Mucosa of descending colon (tissue), 3 donors: Measurements from ENCODE around the gene SF3B4. TPM values are rescaled to one million over a fixed set of nuclear protein-coding genes. Genes with fewer than 3 reads are reported as not detected.
A peak's percentile ranks its signal among the peaks of the same experiment; 100 is the strongest.

Source experiments
- ATAC-seq: fragments of 200-7000 bp; cut with Tn5 transposase; one replicate; pipeline ENCODE4 v1.9.1; 2020; ENCODE audit warnings: mild to moderate bottlenecking, moderate library complexity
- DNase-seq, 3 donors: peaks; one replicate each; pipeline ENCODE4 v3.0.0-alpha.2; 2020
- H3K36me3 ChIP-seq: fragments of 200-600 bp; one replicate; pipeline ENCODE4 v1.8.0; 2021; ENCODE audit warnings: low read depth, mild to moderate bottlenecking
- H3K4me1 ChIP-seq: fragments of 200-600 bp; one replicate; pipeline ENCODE4 v1.8.0; 2021; ENCODE audit warnings: low read depth, mild to moderate bottlenecking
- H3K4me3 ChIP-seq: fragments of 200-600 bp; one replicate; pipeline ENCODE4 v1.8.0; 2021; ENCODE audit warnings: mild to moderate bottlenecking
- H3K9me3 ChIP-seq: fragments of 200-600 bp; one replicate; pipeline ENCODE4 v1.8.0; 2021; ENCODE audit warnings: mild to moderate bottlenecking
- CTCF ChIP-seq: fragments of 200-600 bp; IDR thresholded peaks from one replicate; pipeline ENCODE4 v1.8.0; 2022; ENCODE audit warnings: antibody characterized with exemption, mild to moderate bottlenecking
- intact Hi-C, 2 donors: fragments of 100-400 bp; cut with DNase I in 1 of 2; cut with micrococcal nuclease in 1 of 2; formaldehyde crosslinking; loops; one replicate each; pipeline versions ENCODE4 v1.11.0 to v1.11.1; 2022; cut with DNase I, micrococcal nuclease
- total RNA-seq, 3 donors: library from RNA; stranded (reverse); fragmentation: NEBNext Ultra II Directional in 2 of 3; extraction: Animal tissue kit (Norgen Biotek cat#: 25700) in 2 of 3; gene quantifications; one replicate each; pipeline versions ENCODE4 v1.2.1 to v1.2.4, GENCODE V29; 2021 to 2023
- donor health status: DM: no; HTN: no; CAD: no; lungs with moderate emphysema.
- donor health status: DM: no; HTN: no; CAD: no.
- donor health status: DM: no; HTN: yes; CAD: no.

Gene SF3B4
- total RNA-seq, 3 donors from 2014 or later, result 60.7 to 67.4 (median 64.2) TPM

- DNase-seq (no peak), ATAC-seq (no peak)
- H3K9me3 ChIP-seq, result no peaks in the 10 kb centered on the region
- TF ChIP-seq CTCF, result no peak
- H3K4me1 ChIP-seq, result peaks cover 39% of the 10 kb centered on the region
- intact Hi-C loops, result no loop called here
- no peak overlapping the region for H3K4me3 ChIP-seq
- no peaks in the 10 kb centered on the region for H3K36me3 ChIP-seq
Measured at GRCh38 chr1:149937759-149938158, 10.2 kb upstream of the SF3B4 start.

- peak in 2 of 3 donors; percentile 56 to 79 for DNase-seq
- Histone ChIP-seq H3K9me3 (no peaks in the 10 kb centered on the region), H3K36me3 (no peaks in the 10 kb centered on the region), H3K4me3 (peak overlapping the region; percentile 46), H3K4me1 (peaks cover 35% of the 10 kb centered on the region)
- no peak for TF ChIP-seq CTCF
- intact Hi-C loops, result no loop called here
- peak; percentile 61 for ATAC-seq
Measured at GRCh38 chr1:149936992-149937705, 9.5 kb upstream of the SF3B4 start.

- Histone ChIP-seq H3K9me3 (no peaks in the 10 kb centered on the region), H3K36me3 (no peaks in the 10 kb centered on the region), H3K4me1 (peaks cover 36% of the 10 kb centered on the region), H3K4me3 (peak within 1 kb of the TSS; percentile 46)
- peak; percentile 73 for ATAC-seq
- TF ChIP-seq CTCF, result no peak
- peak in 2 of 3 donors; percentile 67 to 83 for DNase-seq
- intact Hi-C loops, result no loop called here
Measured at GRCh38 chr1:149936170-149936991, 8.8 kb upstream of the SF3B4 start, which contains the start of gene MTMR11. TSS of gene MTMR11 (minus strand) at chr1:149936879. CDS start at chr1:149936647, 232 bp downstream.

GRCh38 chr1:149934356-149934755 lies 6.8 kb upstream of the SF3B4 start:
- DNase-seq, result no peak
- TF ChIP-seq CTCF, result no peak
- H3K36me3 ChIP-seq, result no peaks in the 10 kb centered on the region
- H3K4me3 ChIP-seq, result no peak overlapping the region
- H3K9me3 ChIP-seq, result no peaks in the 10 kb centered on the region
- intact Hi-C loops, result no loop called here
- peaks cover 39% of the 10 kb centered on the region for H3K4me1 ChIP-seq
- no peak for ATAC-seq

GRCh38 chr1:149933208-149933607 lies 5.6 kb upstream of the SF3B4 start:
- intact Hi-C loops, result no loop called here
- H3K36me3 ChIP-seq, result no peaks in the 10 kb centered on the region
- no peak for DNase-seq
- H3K4me3 ChIP-seq, result no peak overlapping the region
- no peak for TF ChIP-seq CTCF
- ATAC-seq, result no peak
- H3K9me3 ChIP-seq, result no peaks in the 10 kb centered on the region
- H3K4me1 ChIP-seq, result peaks cover 48% of the 10 kb centered on the region
